K562 (cell line): ENCODE data around the gene ORAI3. TPM values are rescaled to one million over a fixed set of nuclear protein-coding genes. Genes with fewer than 3 reads are reported as not detected.
A peak's percentile ranks its signal among the peaks of the same experiment; 100 is the strongest.

Experiments used
- ATAC-seq: fragments of 200-7000 bp; cut with Tn5 transposase; 3 replicates; pipeline ENCODE4 v1.9.1; 2020; ENCODE audit warnings: moderate library complexity
- BruUV-seq: library from RNA; stranded (reverse); fragments of 400-500 nt; replicated peaks from 2 replicates; lab custom pipeline; 2021; lab: Mats Ljungman, UMichigan
- CTCF ChIA-PET: fragments of 300-600 bp; formaldehyde crosslinking; extraction: SDS; loops from one replicate; lab custom pipeline; 2021; ENCODE audit warnings: low intra/inter-chr PET ratio; lab: Yijun Ruan, JAX
- POLR2A ChIA-PET: fragments of 300-600, 350-650 bp; sonication (Branson Sonifier 250); formaldehyde crosslinking; extraction: SDS; loops from one replicate; lab custom pipeline; 2021; ENCODE audit warnings: antibody characterized with exemption, inconsistent platforms; lab: Yijun Ruan, JAX
- DNase-seq, 4 experiments: peaks; one replicate each; pipeline versions ENCODE4 v3.0.0 to v3.0.0-alpha.2; 2011 to 2018; ENCODE audit warnings: low spot score in 3 of 4, mixed read lengths in 3 of 4; ENCODE audit errors: extremely low read depth in 1 of 4
- FAIRE-seq: peaks from 2 replicates; lab custom pipeline; 2011; peaks lifted over from hg19 to GRCh38; lab: Jason Lieb, UNC
- H2AFZ ChIP-seq: 2 replicates; pipeline ENCODE4 v1.6.0; 2011; ENCODE audit warnings: low read depth, low read length, control low read depth, inconsistent platforms
- H3K27ac ChIP-seq: fragments of 200-600 bp; 3 replicates; pipeline ENCODE4 v1.8.0; 2011; ENCODE audit warnings: low read depth, mild to moderate bottlenecking, control low read depth, inconsistent platforms, low read length, moderate library complexity, mixed read lengths; ENCODE audit errors: extremely low read depth
- H3K27me3 ChIP-seq, 2 experiments: fragments of 300-600 bp in 1 of 2; 2 replicates in 1 of 2; 3 replicates in 1 of 2; pipeline versions ENCODE4 v1.6.0 to v1.8.0; 2011; ENCODE audit warnings: inconsistent platforms in 2 of 2, low read length in 2 of 2, mild to moderate bottlenecking in 1 of 2, mixed read lengths in 1 of 2, moderate library complexity in 1 of 2; ENCODE audit not compliant: control insufficient read depth in 2 of 2, insufficient read depth in 2 of 2
- H3K36me3 ChIP-seq: fragments of 300-600 bp; 3 replicates; pipeline ENCODE4 v1.8.0; 2011; ENCODE audit warnings: mild to moderate bottlenecking, low read length, inconsistent platforms; ENCODE audit not compliant: control insufficient read depth, insufficient read depth
- H3K4me1 ChIP-seq, 2 experiments: fragments of 200-600 bp in 1 of 2; replicated peaks in 1 of 2; 2 replicates in 1 of 2; 3 replicates in 1 of 2; pipeline versions ENCODE4 v1.5.1 to v1.8.0; 2011; ENCODE audit warnings: inconsistent platforms in 2 of 2, low read length in 2 of 2, mild to moderate bottlenecking in 1 of 2, mixed read lengths in 1 of 2, moderate library complexity in 1 of 2; ENCODE audit not compliant: control insufficient read depth in 2 of 2, insufficient read depth in 2 of 2
- H3K4me2 ChIP-seq: 2 replicates; pipeline ENCODE4 v1.6.1; 2011; ENCODE audit warnings: low read length, control low read depth, inconsistent platforms, mixed read lengths; ENCODE audit not compliant: insufficient read depth
- H3K4me3 ChIP-seq: fragments of 200-600 bp; sonication (generic), shearing (Covaris generic); 2 replicates; pipeline ENCODE4 v1.5.1; 2016; ENCODE audit warnings: control low read depth, inconsistent platforms
- H3K79me2 ChIP-seq: fragments of 200-600 bp; 3 replicates; pipeline ENCODE4 v1.8.0; 2011; ENCODE audit warnings: low read length, inconsistent platforms; ENCODE audit not compliant: control insufficient read depth, insufficient read depth
- H3K9ac ChIP-seq, 2 experiments: 2 replicates each; pipeline versions ENCODE4 v1.6.0 to v1.6.1; 2011; ENCODE audit warnings: low read depth in 2 of 2, low read length in 2 of 2, control low read depth in 1 of 2, inconsistent platforms in 1 of 2, mild to moderate bottlenecking in 1 of 2, mixed read lengths in 1 of 2; ENCODE audit not compliant: insufficient read depth in 1 of 2
- H3K9me1 ChIP-seq: one replicate; pipeline ENCODE4 v1.6.0; 2011; ENCODE audit warnings: inconsistent platforms, mild to moderate bottlenecking, low read length, moderate library complexity; ENCODE audit not compliant: control insufficient read depth, insufficient read depth
- H3K9me3 ChIP-seq: replicated peaks from 2 replicates; pipeline ENCODE4 v1.5.1; 2011; ENCODE audit warnings: low read depth, low read length, inconsistent platforms; ENCODE audit not compliant: control insufficient read depth, insufficient read depth
- H4K20me1 ChIP-seq: replicated peaks from 2 replicates; pipeline ENCODE4 v1.6.1; 2011; ENCODE audit warnings: low read length, inconsistent platforms, mixed read lengths; ENCODE audit not compliant: control insufficient read depth, insufficient read depth
- GABPB2 ChIP-seq: fragments of 250-450 bp; sonication (Bioruptor Pico); conservative IDR thresholded peaks from 2 replicates; pipeline ENCODE4 v1.5.1; 2021; ENCODE audit warnings: mild to moderate bottlenecking
- ZNF121 ChIP-seq: sonication (generic); formaldehyde crosslinking; conservative IDR thresholded peaks from 2 replicates; pipeline ENCODE4 v1.8.0; 2022; ENCODE audit warnings: missing genetic modification reagents
- ZNF24 ChIP-seq: fragments of 450-650 bp; IDR thresholded peaks from 2 replicates; pipeline ENCODE4 v1.6.1; 2016
- ZNF717 ChIP-seq: fragments of 250-450 bp; sonication (Bioruptor Pico); IDR thresholded peaks from 2 replicates; pipeline ENCODE4 v1.5.0; 2021
- WGBS: fragments of 100-300 bp; shearing (Covaris generic); methylation state at CpG from one replicate; pipeline ENCODE4 v1.1.6; 2016; ENCODE audit warnings: low coverage, mixed read lengths; ENCODE audit not compliant: insufficient coverage; ENCODE audit errors: missing lambda C conversion rate; 5-methylcytosine and 5-hydroxymethylcytosine counted together
- in situ Hi-C: fragments of 300-500 bp; cut with MboI; formaldehyde crosslinking; loops from 4 replicates; pipeline ENCODE4 v1.15.0; 2018; ENCODE audit warnings: inconsistent platforms, mixed read lengths
- intact Hi-C: fragments of 100-400 bp; cut with micrococcal nuclease; formaldehyde crosslinking; loops from 2 replicates; pipeline ENCODE4 v1.14.2; 2022
- polyA plus RNA-seq, 8 experiments: library from polyadenylated mRNA; depleted of rRNA in 4 of 8; stranded (reverse) in 5 of 8; unstranded in 3 of 8; fragments of >200 nt; fragmentation: Nextera tagmentation in 2 of 8; fragmentation: Illumina TruSeq in 1 of 8; extraction: Ambion mirVana in 2 of 8; extraction: Trizol in 1 of 8; gene quantifications; 2 replicates each; pipeline versions ENCODE4 v1.2.1 to v1.2.3, GENCODE V29; 2011 to 2014; ENCODE audit warnings: inconsistent platforms in 1 of 8, missing spikeins in 1 of 8
- total RNA-seq, 7 experiments: library from RNA; depleted of rRNA in 6 of 7; stranded (reverse); fragments of >200 nt in 6 of 7; fragmentation: Illumina TruSeq in 2 of 7; extraction: Trizol in 2 of 7; gene quantifications; 2 replicates each; pipeline versions ENCODE4 v1.2.1 to v1.2.3, GENCODE V29; 2011 to 2021; ENCODE audit warnings: low replicate concordance in 1 of 7
- TF ChIP-seq, protein P1 (sequence below), 2 experiments: fragments of 450-650 bp in 1 of 2; IDR thresholded peaks; 2 replicates each; pipeline ENCODE4 v1.6.1; 2011 to 2017; ENCODE audit warnings: low read depth in 2 of 2, antibody characterized with exemption in 1 of 2, borderline replicate concordance in 1 of 2, low read length in 1 of 2, mild to moderate bottlenecking in 1 of 2, mixed read lengths in 1 of 2; ENCODE audit not compliant: control insufficient read depth in 1 of 2
- TF ChIP-seq, protein P2 (sequence below): fragments of 450-650 bp; IDR thresholded peaks from 2 replicates; pipeline ENCODE4 v1.6.1; 2018; ENCODE audit not compliant: partially characterized antibody
- TF ChIP-seq, protein P3 (sequence below), 2 experiments: fragments of 200-800 bp in 1 of 2; sonication (Bioruptor generic) in 1 of 2; sonication (generic) in 1 of 2; formaldehyde crosslinking in 1 of 2; IDR thresholded peaks in 1 of 2; conservative IDR thresholded peaks in 1 of 2; 2 replicates each; pipeline versions ENCODE4 v1.5.0 to v1.6.1; 2016 to 2020; ENCODE audit warnings: missing compliant biosample characterization in 1 of 2, missing genetic modification characterization in 1 of 2, missing genetic modification reagents in 1 of 2

ORAI3 gene
- total and polyA plus RNA-seq, 9 of the 15 experiments (the other 6 are each of a cell fraction or from before 2014, with no cell fraction given) = 4.9 to 23.3 (median 14.1) TPM

DNA sequence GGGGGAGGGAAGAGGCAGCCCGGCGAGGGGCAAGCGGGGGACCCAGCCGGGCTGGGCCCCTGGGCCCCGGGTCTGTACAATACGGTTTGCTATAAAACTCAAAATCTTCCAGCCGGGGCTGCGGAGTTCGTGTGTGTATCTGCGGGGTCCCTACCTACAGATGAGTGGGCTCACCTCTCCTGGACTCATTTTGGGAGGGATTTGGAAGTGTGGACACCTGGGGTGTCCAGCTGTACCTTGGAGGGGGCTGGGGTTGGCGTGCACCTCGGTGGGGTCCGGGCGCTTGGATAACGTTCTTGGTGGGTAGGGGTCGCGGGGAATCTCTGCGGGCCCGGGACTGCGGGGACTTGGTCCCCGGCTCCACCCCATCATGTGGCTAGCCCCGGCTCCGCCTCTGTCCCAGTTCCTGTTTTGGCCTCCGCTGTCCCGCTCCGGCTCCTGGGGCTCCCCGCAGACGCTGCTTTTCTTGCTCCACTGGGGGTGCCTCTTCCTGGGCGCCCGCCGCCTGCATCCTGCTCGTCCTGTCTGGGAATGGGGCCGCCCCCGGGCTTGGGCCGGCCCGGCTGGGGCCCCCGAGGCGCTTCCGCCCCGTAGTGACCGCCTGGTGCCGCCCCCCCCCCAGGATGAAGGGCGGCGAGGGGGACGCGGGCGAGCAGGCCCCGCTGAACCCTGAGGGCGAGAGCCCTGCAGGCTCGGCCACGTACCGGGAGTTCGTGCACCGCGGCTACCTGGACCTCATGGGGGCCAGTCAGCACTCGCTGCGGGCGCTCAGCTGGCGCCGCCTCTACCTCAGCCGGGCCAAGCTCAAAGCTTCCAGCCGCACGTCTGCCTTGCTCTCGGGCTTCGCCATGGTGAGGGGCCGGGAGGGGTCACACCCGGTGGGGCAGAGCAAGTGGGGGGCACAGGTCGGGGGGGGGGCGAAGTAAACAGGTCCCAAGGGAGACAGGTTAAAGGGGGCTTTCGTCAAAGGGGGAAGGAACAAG, at the start of gene ORAI3 (continued):
- TF ChIP-seq ZNF717 (CRISPR knock-in tag) (no peak), GABPB2 (no peak), ZNF24 (no peak)

DNA sequence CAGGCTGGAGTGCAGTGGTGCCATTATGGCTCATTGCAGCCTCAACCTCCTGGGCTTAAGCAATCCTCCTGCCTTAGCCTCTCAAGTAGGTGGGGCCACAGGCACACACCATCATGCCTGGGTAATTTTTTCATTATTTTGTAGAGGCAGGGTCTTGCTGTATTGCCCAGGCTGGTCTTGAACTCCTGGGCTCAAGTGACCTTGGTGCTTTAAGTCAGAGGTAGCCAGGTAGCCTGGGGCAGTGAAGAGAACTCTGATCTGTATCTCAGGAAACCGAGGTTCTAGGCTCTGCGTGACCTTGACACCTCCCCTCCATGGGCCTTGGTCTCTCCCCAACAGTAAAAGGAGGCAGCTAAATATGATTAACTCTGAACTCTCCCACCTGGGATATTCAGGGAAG, 49.1 kb upstream of the ORAI3 start:
- Histone ChIP-seq H3K9me3 (no peaks in the 10 kb centered on the region), H2AFZ (no peak overlapping the region), H3K79me2 (peaks cover 1% of the 10 kb centered on the region; the same call in 1 of the 3 replicates), H3K4me3 (no peak overlapping the region), H3K27ac (no peak overlapping the region), H4K20me1 (no peaks in the 10 kb centered on the region), H3K36me3 (no peaks in the 10 kb centered on the region; the same call in 2 of the 3 replicates), H3K4me2 (no peak overlapping the region), H3K27me3 (no peaks in the 10 kb centered on the region), H3K9ac (no peak overlapping the region; a peak in 1 of 4 replicates), H3K4me1 (peaks cover 44 to 58% of the 10 kb centered on the region in 2 experiments), H3K9me1 (no peaks in the 10 kb centered on the region)
- intact Hi-C loops = no loop called here
- DNase-seq (no peak), FAIRE-seq (no peak), ATAC-seq (no peak)
- POLR2A ChIA-PET = interaction anchor here (0.6 to 1.3 kb wide), 3 partner anchors 25 to 102 kb away, joined by 3 read pairs; no protein-coding TSS in a partner anchor
- TF ChIP-seq, protein P1, sequence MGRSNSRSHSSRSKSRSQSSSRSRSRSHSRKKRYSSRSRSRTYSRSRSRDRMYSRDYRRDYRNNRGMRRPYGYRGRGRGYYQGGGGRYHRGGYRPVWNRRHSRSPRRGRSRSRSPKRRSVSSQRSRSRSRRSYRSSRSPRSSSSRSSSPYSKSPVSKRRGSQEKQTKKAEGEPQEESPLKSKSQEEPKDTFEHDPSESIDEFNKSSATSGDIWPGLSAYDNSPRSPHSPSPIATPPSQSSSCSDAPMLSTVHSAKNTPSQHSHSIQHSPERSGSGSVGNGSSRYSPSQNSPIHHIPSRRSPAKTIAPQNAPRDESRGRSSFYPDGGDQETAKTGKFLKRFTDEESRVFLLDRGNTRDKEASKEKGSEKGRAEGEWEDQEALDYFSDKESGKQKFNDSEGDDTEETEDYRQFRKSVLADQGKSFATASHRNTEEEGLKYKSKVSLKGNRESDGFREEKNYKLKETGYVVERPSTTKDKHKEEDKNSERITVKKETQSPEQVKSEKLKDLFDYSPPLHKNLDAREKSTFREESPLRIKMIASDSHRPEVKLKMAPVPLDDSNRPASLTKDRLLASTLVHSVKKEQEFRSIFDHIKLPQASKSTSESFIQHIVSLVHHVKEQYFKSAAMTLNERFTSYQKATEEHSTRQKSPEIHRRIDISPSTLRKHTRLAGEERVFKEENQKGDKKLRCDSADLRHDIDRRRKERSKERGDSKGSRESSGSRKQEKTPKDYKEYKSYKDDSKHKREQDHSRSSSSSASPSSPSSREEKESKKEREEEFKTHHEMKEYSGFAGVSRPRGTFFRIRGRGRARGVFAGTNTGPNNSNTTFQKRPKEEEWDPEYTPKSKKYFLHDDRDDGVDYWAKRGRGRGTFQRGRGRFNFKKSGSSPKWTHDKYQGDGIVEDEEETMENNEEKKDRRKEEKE (IDR thresholded peaks at IDR 0.05; ENCODE audit: borderline replicate concordance in 1 of 2, control insufficient read depth in 1 of 2, low read depth in 2 of 2, low read length in 1 of 2) = no peak
- TF ChIP-seq, protein P2, sequence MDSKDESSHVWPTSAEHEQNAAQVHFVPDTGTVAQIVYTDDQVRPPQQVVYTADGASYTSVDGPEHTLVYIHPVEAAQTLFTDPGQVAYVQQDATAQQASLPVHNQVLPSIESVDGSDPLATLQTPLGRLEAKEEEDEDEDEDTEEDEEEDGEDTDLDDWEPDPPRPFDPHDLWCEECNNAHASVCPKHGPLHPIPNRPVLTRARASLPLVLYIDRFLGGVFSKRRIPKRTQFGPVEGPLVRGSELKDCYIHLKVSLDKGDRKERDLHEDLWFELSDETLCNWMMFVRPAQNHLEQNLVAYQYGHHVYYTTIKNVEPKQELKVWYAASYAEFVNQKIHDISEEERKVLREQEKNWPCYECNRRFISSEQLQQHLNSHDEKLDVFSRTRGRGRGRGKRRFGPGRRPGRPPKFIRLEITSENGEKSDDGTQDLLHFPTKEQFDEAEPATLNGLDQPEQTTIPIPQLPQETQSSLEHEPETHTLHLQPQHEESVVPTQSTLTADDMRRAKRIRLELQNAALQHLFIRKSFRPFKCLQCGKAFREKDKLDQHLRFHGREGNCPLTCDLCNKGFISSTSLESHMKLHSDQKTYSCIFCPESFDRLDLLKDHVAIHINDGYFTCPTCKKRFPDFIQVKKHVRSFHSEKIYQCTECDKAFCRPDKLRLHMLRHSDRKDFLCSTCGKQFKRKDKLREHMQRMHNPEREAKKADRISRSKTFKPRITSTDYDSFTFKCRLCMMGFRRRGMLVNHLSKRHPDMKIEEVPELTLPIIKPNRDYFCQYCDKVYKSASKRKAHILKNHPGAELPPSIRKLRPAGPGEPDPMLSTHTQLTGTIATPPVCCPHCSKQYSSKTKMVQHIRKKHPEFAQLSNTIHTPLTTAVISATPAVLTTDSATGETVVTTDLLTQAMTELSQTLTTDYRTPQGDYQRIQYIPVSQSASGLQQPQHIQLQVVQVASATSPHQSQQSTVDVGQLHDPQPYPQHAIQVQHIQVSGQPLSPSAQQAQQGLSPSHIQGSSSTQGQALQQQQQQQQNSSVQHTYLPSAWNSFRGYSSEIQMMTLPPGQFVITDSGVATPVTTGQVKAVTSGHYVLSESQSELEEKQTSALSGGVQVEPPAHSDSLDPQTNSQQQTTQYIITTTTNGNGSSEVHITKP = peak; percentile 85
- TF ChIP-seq, protein P3, sequence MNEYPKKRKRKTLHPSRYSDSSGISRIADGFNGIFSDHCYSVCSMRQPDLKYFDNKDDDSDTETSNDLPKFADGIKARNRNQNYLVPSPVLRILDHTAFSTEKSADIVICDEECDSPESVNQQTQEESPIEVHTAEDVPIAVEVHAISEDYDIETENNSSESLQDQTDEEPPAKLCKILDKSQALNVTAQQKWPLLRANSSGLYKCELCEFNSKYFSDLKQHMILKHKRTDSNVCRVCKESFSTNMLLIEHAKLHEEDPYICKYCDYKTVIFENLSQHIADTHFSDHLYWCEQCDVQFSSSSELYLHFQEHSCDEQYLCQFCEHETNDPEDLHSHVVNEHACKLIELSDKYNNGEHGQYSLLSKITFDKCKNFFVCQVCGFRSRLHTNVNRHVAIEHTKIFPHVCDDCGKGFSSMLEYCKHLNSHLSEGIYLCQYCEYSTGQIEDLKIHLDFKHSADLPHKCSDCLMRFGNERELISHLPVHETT (CRISPR knock-in tag; conservative IDR thresholded peaks at IDR 0.05 in 1 of 2, IDR thresholded peaks at IDR 0.05 in 1 of 2) = no peak
- peak; percentile 64 for TF ChIP-seq ZNF121 (CRISPR knock-in tag)
- in situ Hi-C loops = loop anchor here (10.0 kb wide), 1 partner anchor 55 kb away; no protein-coding TSS in a partner anchor
- no TSS peak for BruUV-seq
- 39% methylated on average over 2 of the region's 2 CpGs for WGBS
- CTCF ChIA-PET = no interaction called here
